ENCODE measurements around the gene KCNN3.

Gene KCNN3

DNA sequence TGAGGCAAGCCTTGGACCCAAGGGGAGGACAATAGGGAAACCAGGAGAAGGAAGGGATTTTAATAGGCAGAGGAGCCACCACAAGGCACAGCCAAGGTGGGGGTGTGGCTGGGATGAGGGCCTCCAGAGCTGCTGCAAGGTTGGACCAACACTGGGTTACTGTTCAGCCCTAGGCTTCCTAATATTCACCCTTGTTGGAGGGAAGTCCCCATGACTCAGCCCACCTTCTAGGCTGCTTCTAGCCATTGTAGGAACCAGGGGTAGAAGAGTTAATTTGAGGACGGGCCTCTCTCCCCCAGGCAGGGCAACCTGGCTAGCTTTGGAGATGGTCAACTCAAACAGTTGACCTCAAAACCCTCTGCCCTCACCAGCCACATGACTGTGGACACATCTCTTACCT, 59.5 kb downstream of the KCNN3 start:
- no peak for DNase-seq

DNA sequence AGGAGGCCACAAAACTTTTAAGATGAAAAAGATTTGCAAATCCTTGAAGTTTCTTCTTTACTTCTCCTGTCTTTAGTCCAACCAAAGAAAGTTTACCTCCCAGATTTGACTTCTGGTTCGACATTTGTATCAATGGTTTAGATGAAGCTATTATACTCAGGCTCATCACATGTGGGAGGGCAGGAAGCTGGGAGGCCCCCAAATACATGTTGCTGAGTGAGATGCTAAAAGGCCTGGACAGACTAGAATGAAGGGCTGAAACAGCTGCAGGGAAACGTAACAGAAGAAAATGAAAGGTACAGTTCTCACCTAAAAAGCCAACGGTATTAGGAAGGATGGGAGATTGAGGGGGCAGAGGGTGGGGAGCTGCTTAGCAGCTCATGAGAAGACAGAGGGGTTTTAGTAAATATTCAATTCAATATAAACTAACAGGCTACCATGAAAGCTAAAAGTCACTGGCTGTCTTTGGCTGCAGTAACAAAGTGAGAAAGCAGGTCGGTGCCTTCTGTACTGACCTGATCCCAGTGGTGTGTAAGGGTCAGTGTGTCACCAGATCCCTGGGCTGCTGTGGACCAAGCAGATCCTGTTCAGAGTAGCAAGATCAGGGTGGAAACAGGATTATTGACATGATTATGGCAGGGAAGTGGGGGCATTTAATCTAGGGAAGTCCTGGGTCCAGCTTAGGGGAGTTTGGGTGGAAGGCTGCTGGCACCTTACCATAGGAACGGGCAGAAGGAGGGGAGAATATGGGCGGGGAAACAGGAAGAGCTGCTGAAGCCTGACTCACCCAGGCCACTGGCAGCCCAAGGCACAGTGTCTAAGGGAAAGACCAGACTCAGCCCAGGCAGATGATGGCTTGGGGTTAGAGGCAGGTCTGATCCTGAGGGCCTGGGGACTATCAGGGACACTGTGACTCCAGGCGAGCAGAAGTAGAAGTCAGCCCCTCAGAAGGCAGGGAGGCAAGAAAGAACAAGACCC, 60.4 kb downstream of the KCNN3 start:
- DNase-seq, result no peak

DNA sequence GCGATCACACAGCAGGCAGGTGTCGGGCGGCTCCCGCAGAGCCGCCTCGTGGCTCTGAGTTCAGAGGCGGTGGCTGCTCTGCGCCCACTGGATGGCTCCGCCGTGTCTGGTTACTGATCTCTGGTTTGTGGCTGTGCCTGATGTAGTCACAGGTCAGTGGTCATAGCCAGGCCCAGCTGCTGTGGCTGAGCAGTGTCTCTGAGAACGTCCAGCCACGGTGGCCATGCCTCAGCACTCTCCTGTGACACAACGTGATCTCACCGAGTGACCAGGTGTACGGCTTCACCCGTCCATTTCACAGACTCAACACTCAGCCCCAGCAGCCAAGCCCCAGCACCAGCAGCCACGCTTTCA, 61.2 kb downstream of the KCNN3 start:
- DNase-seq, result no peak

GRCh38 chr1:154808261-154808908, 61.7 kb downstream of the KCNN3 start:
- DNase-seq, result no peak

DNA sequence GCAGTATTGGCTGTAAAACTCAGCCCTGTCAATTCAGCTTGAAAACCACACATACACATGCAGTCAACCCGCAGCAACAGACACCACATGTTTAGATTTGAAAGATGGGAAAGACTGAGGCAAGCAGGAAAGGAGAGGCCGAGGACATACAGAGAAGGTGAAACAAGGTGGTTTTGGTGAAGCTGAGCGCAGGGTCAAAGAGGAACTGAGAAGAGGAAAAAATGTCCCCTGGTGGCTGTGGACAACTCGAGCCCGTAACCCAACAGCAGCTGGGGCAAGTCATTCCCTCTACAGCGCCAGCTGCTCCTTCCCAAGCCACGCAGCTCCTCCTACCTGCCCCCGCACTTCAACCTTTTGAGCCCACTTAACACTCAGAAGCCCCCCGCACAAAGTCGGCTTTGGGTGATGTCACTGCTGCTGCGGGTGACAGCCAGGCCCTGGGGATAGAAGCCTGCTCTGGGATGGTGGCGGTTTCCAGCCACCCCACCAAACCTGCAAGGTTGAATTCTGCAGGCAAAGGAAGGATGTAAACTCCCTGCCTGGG, 63.0 kb downstream of the KCNN3 start:
- no peak for DNase-seq

DNA sequence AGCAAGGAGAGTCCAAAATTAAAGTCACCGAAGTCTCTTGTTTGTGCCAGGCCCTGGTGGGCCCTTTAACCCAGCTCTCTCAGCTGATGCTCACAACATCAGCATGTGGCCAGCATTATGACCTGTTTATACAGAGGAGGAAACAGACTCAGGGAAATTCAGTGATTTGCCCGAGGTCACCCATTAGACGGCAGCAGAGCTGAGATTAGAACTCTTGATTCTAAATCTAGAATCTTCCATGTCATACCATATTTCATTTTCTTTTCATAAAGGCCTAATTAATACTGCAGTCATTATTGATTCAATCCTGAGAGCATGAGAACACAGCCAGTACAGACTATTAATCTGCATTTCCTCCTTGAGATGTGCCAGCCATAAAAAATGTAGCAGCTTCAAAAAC, 63.7 kb downstream of the KCNN3 start:
- DNase-seq, result no peak

- no peak for DNase-seq
Measured at GRCh38 chr1:154802982-154803920, 66.8 kb downstream of the KCNN3 start.

DNA sequence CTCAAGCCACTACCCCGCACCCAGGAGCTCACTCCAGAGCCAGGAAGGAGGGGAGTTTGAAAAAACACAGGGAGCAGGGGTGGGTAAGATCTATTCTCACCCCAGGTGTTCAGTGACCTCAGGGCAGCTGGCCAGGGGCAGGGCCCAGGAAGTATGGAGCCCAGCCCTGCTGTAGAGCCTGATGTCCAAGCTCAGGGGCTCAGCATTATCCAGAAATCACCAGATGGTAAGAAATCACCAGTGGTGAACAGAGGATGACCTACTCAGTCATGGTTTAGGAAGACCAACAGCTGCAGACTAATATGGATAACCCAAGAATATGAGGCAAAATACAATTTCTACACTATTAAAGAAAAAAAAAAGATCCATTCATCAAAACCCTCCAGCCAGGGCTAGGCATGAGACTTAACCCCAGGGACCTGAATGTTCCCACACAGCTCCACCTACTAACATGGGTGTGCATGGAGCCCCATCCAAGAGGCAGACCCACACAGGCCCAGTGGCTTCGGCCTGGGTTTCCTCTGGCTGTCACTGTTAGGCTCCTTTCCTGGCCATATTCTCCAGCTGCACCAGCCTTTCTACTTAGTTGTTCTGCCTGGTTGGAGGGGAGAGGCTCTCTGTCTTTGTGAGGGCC, 67.6 kb downstream of the KCNN3 start:
- DNase-seq, result no peak

GRCh38 chr1:154801234-154802011, 68.7 kb downstream of the KCNN3 start:
- no peak for DNase-seq

DNA sequence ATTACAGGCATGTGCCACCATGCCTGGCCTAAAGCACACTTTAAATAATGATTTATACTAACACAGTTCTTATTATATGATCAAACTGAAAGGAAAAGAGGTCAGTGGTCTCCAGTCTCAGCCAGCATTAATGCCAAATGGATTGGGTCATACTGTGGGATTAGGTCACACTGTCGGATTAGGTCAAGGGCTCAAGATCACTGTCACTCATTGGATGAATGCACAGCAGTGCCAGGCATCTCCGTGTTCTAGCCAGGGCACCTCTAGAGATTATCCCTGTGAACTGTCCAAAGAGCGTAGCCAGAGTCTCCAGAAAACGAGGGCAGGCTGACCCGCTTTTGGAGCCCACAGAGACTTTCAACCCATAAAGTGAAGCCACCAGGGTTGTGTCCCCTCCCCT, 70.9 kb downstream of the KCNN3 start:
- DNase-seq, result no peak

- no peak for DNase-seq
Measured at GRCh38 chr1:154798645-154799044, 71.4 kb downstream of the KCNN3 start.

DNA sequence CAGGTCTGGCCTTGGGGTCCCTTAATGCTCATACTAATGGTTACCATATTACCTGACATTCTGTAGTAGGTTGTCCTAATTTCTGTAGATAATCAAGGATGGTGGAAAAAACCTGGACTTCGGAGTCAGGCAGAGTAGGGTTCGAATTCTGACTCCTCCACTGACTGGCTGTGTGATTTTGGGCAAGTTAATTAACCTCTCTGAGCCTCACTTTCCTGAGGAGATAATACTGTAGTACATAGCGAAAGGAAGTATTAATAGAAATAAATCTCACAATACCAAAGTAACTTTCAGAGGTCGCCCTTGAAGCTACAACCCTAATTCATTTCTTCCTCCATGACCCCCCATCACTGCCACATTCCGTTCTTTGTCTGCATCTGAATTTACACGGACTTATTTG, 72.9 kb downstream of the KCNN3 start:
- no peak for DNase-seq

- DNase-seq, result no peak
Measured at GRCh38 chr1:154796303-154796892, 73.7 kb downstream of the KCNN3 start.

DNA sequence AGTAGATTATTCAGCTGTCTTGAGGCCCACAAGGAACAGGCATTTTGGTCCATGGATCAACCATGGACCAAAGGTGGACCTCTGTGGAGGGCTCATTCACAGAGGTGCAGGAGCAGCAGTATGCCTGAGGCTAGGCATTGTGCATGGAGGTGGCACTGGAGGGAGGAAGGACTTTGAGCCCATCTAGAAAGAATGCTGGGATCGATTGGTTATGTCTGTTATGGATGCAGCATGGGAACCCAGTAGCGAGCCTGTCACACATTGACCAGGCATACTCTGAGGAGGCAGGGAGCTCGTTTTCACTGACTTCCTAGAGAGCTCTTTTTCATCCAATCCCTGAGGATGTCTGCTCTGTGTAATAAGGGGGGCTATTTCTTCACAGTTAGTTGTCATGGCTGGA, 75.5 kb downstream of the KCNN3 start:
- no peak for DNase-seq

- DNase-seq, result no peak
Measured at GRCh38 chr1:154793685-154794084, 76.4 kb downstream of the KCNN3 start.

GRCh38 chr1:154792899-154793298, 77.2 kb downstream of the KCNN3 start:
- no peak for DNase-seq

DNA sequence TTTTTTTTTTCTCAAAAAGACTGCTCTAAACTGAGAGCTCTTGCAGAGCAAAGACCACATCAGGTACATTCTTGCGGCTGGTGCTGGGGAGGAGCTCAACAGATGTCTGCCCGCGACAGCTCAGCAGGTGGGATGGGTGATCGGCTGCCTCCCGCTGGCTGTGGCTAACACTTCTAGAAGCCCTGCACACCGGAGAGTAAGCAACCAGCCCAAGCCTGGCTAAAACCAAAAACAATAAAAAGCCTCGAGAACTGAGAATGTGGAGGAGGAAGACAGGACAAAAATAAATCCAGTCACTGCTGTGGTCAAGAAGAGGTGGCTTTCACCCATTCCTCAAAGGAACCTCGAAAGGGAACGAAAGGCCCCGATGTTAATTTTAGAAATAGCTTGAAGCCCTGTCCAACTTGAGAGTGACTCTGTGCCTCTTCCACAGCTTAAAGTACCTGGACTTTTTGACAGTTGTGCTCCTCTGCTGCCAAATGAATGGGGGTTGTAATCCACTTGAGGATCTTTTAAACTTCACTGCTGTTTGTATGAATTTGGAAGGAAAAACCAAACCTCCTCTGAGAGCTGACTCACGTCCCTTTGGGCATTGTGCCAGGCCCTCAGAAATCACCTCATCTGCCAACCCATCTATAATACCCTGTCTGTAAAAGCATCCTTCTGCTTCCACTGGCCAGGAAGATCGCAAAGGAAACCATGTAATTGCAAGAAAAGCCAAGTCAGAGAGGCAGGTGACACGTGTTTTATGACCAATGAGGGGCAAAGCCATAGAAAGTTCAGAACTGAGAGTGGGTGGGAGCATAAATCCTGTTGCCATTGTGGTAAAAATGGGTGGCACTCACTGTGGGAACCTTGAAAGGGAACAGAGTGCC, 78.6 kb downstream of the KCNN3 start:
- DNase-seq, result peak; percentile 60

DNA sequence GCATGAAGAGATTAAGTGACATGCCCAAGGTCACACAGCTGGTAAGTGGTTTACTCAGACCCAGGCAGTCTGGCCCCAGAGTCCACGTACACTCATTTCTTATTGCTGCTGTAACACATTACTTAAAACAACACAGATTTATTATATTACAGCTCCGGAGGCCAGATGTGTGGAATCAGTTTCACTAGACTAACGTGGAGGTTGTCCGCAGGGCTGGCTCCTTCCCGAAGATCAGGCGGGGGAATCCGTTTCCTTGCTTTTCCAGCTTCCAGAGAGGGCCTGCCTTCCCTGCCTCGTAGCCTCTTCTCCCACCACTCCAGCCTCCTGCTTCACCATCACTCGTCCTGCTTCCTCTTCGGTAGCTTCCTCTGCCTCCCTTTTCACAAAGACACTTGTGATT, 81.2 kb downstream of the KCNN3 start:
- no peak for DNase-seq

- DNase-seq, result no peak
Measured at GRCh38 chr1:154788110-154788870, 81.8 kb downstream of the KCNN3 start.

All from activated CD4-positive, CD25-positive, alpha-beta regulatory T cell treated with anti-CD3 and anti-CD28 coated beads, Interleukin-2, amount 50 U/mL, for 72 hours (primary cell).